GM23338 (cell line): ENCODE data around the gene ZNF275.

Experiments used
- CREB1 ChIP-seq: fragments of 250-450 bp; sonication (Bioruptor Pico); IDR thresholded peaks from 2 replicates; pipeline ENCODE4 v1.5.0; 2020; ENCODE audit warnings: low read depth, mild to moderate bottlenecking, moderate library complexity
- CTCF ChIP-seq, 2 experiments: fragments of 200-600 bp in 1 of 2; sonication (generic) in 1 of 2; conservative IDR thresholded peaks; 2 replicates each; pipeline versions ENCODE4 v1.5.1 to v1.6.1; 2016 to 2017; ENCODE audit warnings: antibody characterized with exemption in 2 of 2, low read depth in 2 of 2, mild to moderate bottlenecking in 2 of 2, moderate library complexity in 1 of 2
- JUNB ChIP-seq: IDR thresholded peaks from one replicate; pipeline ENCODE4 v1.6.1; 2016; ENCODE audit warnings: antibody characterized with exemption; ENCODE audit not compliant: unreplicated experiment
- POLR2AphosphoS5 ChIP-seq: IDR thresholded peaks from 2 replicates; pipeline ENCODE4 v1.6.1; 2016; ENCODE audit warnings: antibody characterized with exemption, low read depth
- ZNF331 ChIP-seq: fragments of 250-450 bp; sonication (Bioruptor Pico); IDR thresholded peaks from 2 replicates; pipeline ENCODE4 v1.5.0; 2020; ENCODE audit warnings: low read depth, mild to moderate bottlenecking, moderate library complexity

GRCh38 chrX:153299855-153300254, 34.1 kb upstream of the ZNF275 start:
- TF ChIP-seq JUNB (no peak), CTCF (conservative IDR thresholded peaks at IDR 0.05; ENCODE audit: low read depth in 2 of 2) (no peak), POLR2AphosphoS5 (no peak), CREB1 (CRISPR knock-in tag) (no peak), ZNF331 (CRISPR knock-in tag) (no peak)
